HCT116 (cell line): ENCODE data around the gene ANXA10. TPM values are rescaled to one million over a fixed set of nuclear protein-coding genes. Genes with fewer than 3 reads are reported as not detected.

Experiments
- ATAC-seq: fragments of 200-7000 bp; cut with Tn5 transposase; 2 replicates; pipeline ENCODE4 v1.9.1; 2020; ENCODE audit warnings: mild to moderate bottlenecking, moderate library complexity
- BruUV-seq: library from RNA; stranded (reverse); fragments of 400-500 nt; replicated peaks from 2 replicates; lab custom pipeline; 2021; lab: Mats Ljungman, UMichigan
- CTCF ChIA-PET: fragments of 300-600 bp; sonication (Branson Sonifier 250); formaldehyde crosslinking; loops from one replicate; lab custom pipeline; 2021; ENCODE audit warnings: antibody characterized with exemption; lab: Charles Lee
- POLR2A ChIA-PET: fragments of 300-600, 350-600 bp; sonication (Branson Sonifier 250); formaldehyde crosslinking; loops from one replicate; lab custom pipeline; 2021; ENCODE audit warnings: antibody characterized with exemption; lab: Charles Lee
- RAD21 ChIA-PET, 2 experiments: fragments of 300-600 bp; sonication (Branson Sonifier 250); formaldehyde crosslinking; loops; one replicate each; lab custom pipeline; 2023; ENCODE audit warnings: low total read pairs in 2 of 2; ENCODE audit not compliant: uncharacterized antibody in 2 of 2, unreplicated experiment in 2 of 2, low non-redundant PET in 1 of 2; lab: Charles Lee
- DNase-seq: peaks from one replicate; pipeline ENCODE4 v3.0.0-alpha.2; 2010; ENCODE audit warnings: low read depth, low spot score
- H2AFZ ChIP-seq: fragments of 200-600 bp; shearing (Covaris generic), sonication (generic); 2 replicates; pipeline ENCODE4 v1.6.1; 2017; ENCODE audit warnings: low read depth, mixed run types, mixed read lengths, antibody characterized with exemption, low read length; ENCODE audit not compliant: poor library complexity, severe bottlenecking
- H3K27ac ChIP-seq: 2 replicates; pipeline ENCODE4 v1.5.1; 2012; ENCODE audit warnings: low read depth, low read length
- H3K27me3 ChIP-seq: fragments of 200-600 bp; sonication (generic); 2 replicates; pipeline ENCODE4 v1.6.1; 2016; ENCODE audit warnings: mixed run types, low read length, mixed read lengths; ENCODE audit not compliant: insufficient read depth
- H3K36me3 ChIP-seq, 2 experiments: fragments of 200-500 bp in 1 of 2; fragments of 200-600 bp in 1 of 2; sonication (Bioruptor generic) in 1 of 2; sonication (generic) in 1 of 2; 2 replicates each; pipeline versions ENCODE4 v1.5.1 to v1.6.1; 2014 to 2016; ENCODE audit warnings: low read length in 2 of 2, inconsistent platforms in 1 of 2, mixed read lengths in 1 of 2, mixed run types in 1 of 2; ENCODE audit not compliant: insufficient read depth in 2 of 2, control insufficient read depth in 1 of 2
- H3K4me1 ChIP-seq, 2 experiments: fragments of 200-600 bp in 1 of 2; sonication (generic) in 1 of 2; 2 replicates each; pipeline versions ENCODE4 v1.5.1 to v1.6.1; 2012 to 2017; ENCODE audit warnings: low read length in 2 of 2, inconsistent platforms in 1 of 2, mild to moderate bottlenecking in 1 of 2, mixed read lengths in 1 of 2, mixed run types in 1 of 2, moderate library complexity in 1 of 2; ENCODE audit not compliant: insufficient read depth in 2 of 2, control insufficient read depth in 1 of 2
- H3K4me2 ChIP-seq: fragments of 200-600 bp; sonication (generic); 2 replicates; pipeline ENCODE4 v1.6.1; 2017; ENCODE audit warnings: mixed run types, low read length, mixed read lengths
- H3K4me3 ChIP-seq, 2 experiments: fragments of 200-600 bp in 1 of 2; sonication (generic) in 1 of 2; replicated peaks in 1 of 2; 2 replicates each; pipeline ENCODE4 v1.5.1; 2011 to 2016; ENCODE audit warnings: low read length in 2 of 2, control low read depth in 1 of 2, low read depth in 1 of 2, mild to moderate bottlenecking in 1 of 2, mixed read lengths in 1 of 2, mixed run types in 1 of 2
- H3K79me2 ChIP-seq: fragments of 200-600 bp; sonication (generic); 2 replicates; pipeline ENCODE4 v1.6.1; 2017; ENCODE audit warnings: mild to moderate bottlenecking, mixed run types, low read length, moderate library complexity, mixed read lengths; ENCODE audit not compliant: insufficient read depth
- H3K9ac ChIP-seq: fragments of 200-600 bp; sonication (generic); 2 replicates; pipeline ENCODE4 v1.6.1; 2016; ENCODE audit warnings: low read length, mixed read lengths
- H3K9me2 ChIP-seq: fragments of 200-600 bp; sonication (generic), shearing (Covaris generic); 2 replicates; pipeline ENCODE4 v1.6.1; 2017; ENCODE audit warnings: mixed run types, mild to moderate bottlenecking, moderate library complexity; ENCODE audit not compliant: insufficient read depth
- H3K9me3 ChIP-seq, 2 experiments: fragments of 200-500 bp in 1 of 2; fragments of 200-600 bp in 1 of 2; sonication (Bioruptor generic) in 1 of 2; sonication (generic) in 1 of 2; 2 replicates each; pipeline ENCODE4 v1.6.1; 2014 to 2017; ENCODE audit warnings: low read length in 2 of 2, mixed read lengths in 2 of 2, inconsistent platforms in 1 of 2, low read depth in 1 of 2, mild to moderate bottlenecking in 1 of 2, mixed run types in 1 of 2, moderate library complexity in 1 of 2; ENCODE audit not compliant: control insufficient read depth in 1 of 2, insufficient read depth in 1 of 2
- H4K20me1 ChIP-seq: fragments of 200-600 bp; sonication (generic), shearing (Covaris generic); 2 replicates; pipeline ENCODE4 v1.6.1; 2017; ENCODE audit warnings: mixed run types, mild to moderate bottlenecking, moderate library complexity; ENCODE audit not compliant: insufficient read depth
- ATF3 ChIP-seq: IDR thresholded peaks from 2 replicates; pipeline ENCODE4 v1.6.1; 2012
- CBX3 ChIP-seq: IDR thresholded peaks from 2 replicates; pipeline ENCODE4 v1.6.1; 2012; ENCODE audit warnings: low read depth
- CEBPB ChIP-seq: IDR thresholded peaks from 2 replicates; pipeline ENCODE4 v1.6.1; 2012; ENCODE audit warnings: low read depth
- EGR1 ChIP-seq: IDR thresholded peaks from 2 replicates; pipeline ENCODE4 v1.6.1; 2012; ENCODE audit warnings: low read depth
- EZH2phosphoT487 ChIP-seq: fragments of 200-600 bp; IDR thresholded peaks from 2 replicates; pipeline ENCODE4 v1.6.1; 2018; ENCODE audit warnings: antibody characterized with exemption, borderline replicate concordance
- FOSL1 ChIP-seq: IDR thresholded peaks from 2 replicates; pipeline ENCODE4 v1.6.1; 2012; ENCODE audit warnings: low read depth
- JUND ChIP-seq: IDR thresholded peaks from 2 replicates; pipeline ENCODE4 v1.6.1; 2012
- MAX ChIP-seq: IDR thresholded peaks from 2 replicates; pipeline ENCODE4 v1.6.1; 2012
- POLR2AphosphoS5 ChIP-seq: IDR thresholded peaks from 2 replicates; pipeline ENCODE4 v1.6.1; 2011; ENCODE audit warnings: mild to moderate bottlenecking, low read depth, low read length, moderate library complexity
- RAD21 ChIP-seq: IDR thresholded peaks from 2 replicates; pipeline ENCODE4 v1.6.1; 2012; ENCODE audit warnings: low read depth, mild to moderate bottlenecking
- SP1 ChIP-seq: IDR thresholded peaks from 2 replicates; pipeline ENCODE4 v1.6.1; 2012; ENCODE audit warnings: low read depth
- TCF7L2 ChIP-seq: IDR thresholded peaks from 2 replicates; pipeline ENCODE4 v1.7.0; 2011; ENCODE audit warnings: borderline replicate concordance, inconsistent platforms; ENCODE audit not compliant: insufficient read depth, insufficient read length; ENCODE audit errors: extremely low read depth
- YY1 ChIP-seq: IDR thresholded peaks from 2 replicates; pipeline ENCODE4 v1.6.1; 2011; ENCODE audit warnings: low read length, low read depth, moderate library complexity, mild to moderate bottlenecking; ENCODE audit not compliant: insufficient replicate concordance; ENCODE audit errors: extremely low read depth
- ZBTB33 ChIP-seq: IDR thresholded peaks from 2 replicates; pipeline ENCODE4 v1.6.1; 2011; ENCODE audit warnings: mild to moderate bottlenecking, low read length, moderate library complexity; ENCODE audit not compliant: insufficient replicate concordance; ENCODE audit errors: extremely low read depth
- ZFX ChIP-seq: fragments of 450-650 bp; IDR thresholded peaks from 2 replicates; pipeline ENCODE4 v1.6.1; 2017
- ZNF274 ChIP-seq: fragments of 200-500 bp; sonication (Bioruptor generic); IDR thresholded peaks from 2 replicates; pipeline ENCODE4 v1.6.1; 2014; ENCODE audit warnings: mild to moderate bottlenecking, low read depth, low read length, inconsistent platforms
- intact Hi-C: fragments of 100-400 bp; cut with micrococcal nuclease; formaldehyde crosslinking; loops from 2 replicates; pipeline ENCODE4 v1.10.0; 2022
- total RNA-seq: library from RNA; stranded (reverse); gene quantifications from one replicate; pipeline ENCODE4 v1.2.1, GENCODE V29; 2021; ENCODE audit not compliant: unreplicated experiment

ANXA10 gene
- total RNA-seq, 1 experiment from 2014 or later: 15.1 TPM

- Histone ChIP-seq H4K20me1 (no peaks in the 10 kb centered on the region), H3K27me3 (no peaks in the 10 kb centered on the region), H3K9me2 (no peaks in the 10 kb centered on the region), H3K4me1 (no peaks in the 10 kb centered on the region), H3K9me3 (peaks cover 4 to 9% of the 10 kb centered on the region in 2 experiments; a peak in 2 of 4 replicates), H2AFZ (no peak overlapping the region)
- no peak for TF ChIP-seq CEBPB
- TF ChIP-seq YY1: no peak
- TF ChIP-seq EZH2phosphoT487: no peak
- TF ChIP-seq JUND: no peak
- no peak for TF ChIP-seq SP1
- no peak for TF ChIP-seq TCF7L2
- TF ChIP-seq ZFX: no peak
- no peak for TF ChIP-seq EGR1
- TF ChIP-seq CBX3: no peak; the same call in 1 of the 2 replicates
- TF ChIP-seq, all 23 proteins: peak for 0
- BruUV-seq: no TSS peak
- Histone ChIP-seq H3K79me2 (no peaks in the 10 kb centered on the region), H3K4me2 (no peak overlapping the region), H3K27ac (no peak overlapping the region), H3K4me3 (no peak overlapping the region), H3K9ac (no peak overlapping the region), H3K36me3 (no peaks in the 10 kb centered on the region)
- ChIA-PET RAD21 (no interaction called here), CTCF (no interaction called here), POLR2A (no interaction called here)
- no peak for DNase-seq
- ATAC-seq: no peak
- intact Hi-C loops: no loop called here
Observed at GRCh38 chr4:168203233-168203911, 111.0 kb downstream of the ANXA10 start.

GRCh38 chr4:168208957-168209614, 116.7 kb downstream of the ANXA10 start:
- TF ChIP-seq TCF7L2 (no peak), JUND (no peak), EZH2phosphoT487 (no peak), POLR2AphosphoS5 (no peak), MAX (no peak), SP1 (no peak), FOSL1 (no peak), YY1 (no peak), ZBTB33 (no peak), ATF3 (no peak), ZNF274 (no peak), CEBPB (no peak), RAD21 (no peak)
- no peak overlapping the region for H3K4me3 ChIP-seq
- no peak overlapping the region for H3K27ac ChIP-seq
- no peaks in the 10 kb centered on the region for H3K79me2 ChIP-seq
- H3K36me3 ChIP-seq: no peaks in the 10 kb centered on the region
- H3K4me1 ChIP-seq: no peaks in the 10 kb centered on the region
- no peaks in the 10 kb centered on the region for H4K20me1 ChIP-seq
- no peak overlapping the region for H3K4me2 ChIP-seq
- ChIA-PET POLR2A (no interaction called here), CTCF (no interaction called here), RAD21 (no interaction called here)
- DNase-seq: no peak
- H3K9me3 ChIP-seq: no peaks in the 10 kb centered on the region; a peak in 1 of 4 replicates
- H3K27me3 ChIP-seq: no peaks in the 10 kb centered on the region
- no peak for ATAC-seq
- H3K9me2 ChIP-seq: no peaks in the 10 kb centered on the region
- intact Hi-C loops: no loop called here
- H3K9ac ChIP-seq: no peak overlapping the region
- no peak overlapping the region for H2AFZ ChIP-seq
- no TSS peak for BruUV-seq
